ENCODE data around the gene VWF. TPM values are rescaled to one million over a fixed set of nuclear protein-coding genes. Genes with fewer than 3 reads are reported as not detected.
A peak's percentile ranks its signal among the peaks of the same experiment; 100 is the strongest.
"Not testable (repeated sequence)": the region's sequence is repeated elsewhere in the genome, so short reads cannot be mapped to it uniquely, and the experiment has no call there.

Gene VWF
- total and polyA plus RNA-seq, 5 donors from 2014 or later = 1.3 TPM; not detected in 4

DNA sequence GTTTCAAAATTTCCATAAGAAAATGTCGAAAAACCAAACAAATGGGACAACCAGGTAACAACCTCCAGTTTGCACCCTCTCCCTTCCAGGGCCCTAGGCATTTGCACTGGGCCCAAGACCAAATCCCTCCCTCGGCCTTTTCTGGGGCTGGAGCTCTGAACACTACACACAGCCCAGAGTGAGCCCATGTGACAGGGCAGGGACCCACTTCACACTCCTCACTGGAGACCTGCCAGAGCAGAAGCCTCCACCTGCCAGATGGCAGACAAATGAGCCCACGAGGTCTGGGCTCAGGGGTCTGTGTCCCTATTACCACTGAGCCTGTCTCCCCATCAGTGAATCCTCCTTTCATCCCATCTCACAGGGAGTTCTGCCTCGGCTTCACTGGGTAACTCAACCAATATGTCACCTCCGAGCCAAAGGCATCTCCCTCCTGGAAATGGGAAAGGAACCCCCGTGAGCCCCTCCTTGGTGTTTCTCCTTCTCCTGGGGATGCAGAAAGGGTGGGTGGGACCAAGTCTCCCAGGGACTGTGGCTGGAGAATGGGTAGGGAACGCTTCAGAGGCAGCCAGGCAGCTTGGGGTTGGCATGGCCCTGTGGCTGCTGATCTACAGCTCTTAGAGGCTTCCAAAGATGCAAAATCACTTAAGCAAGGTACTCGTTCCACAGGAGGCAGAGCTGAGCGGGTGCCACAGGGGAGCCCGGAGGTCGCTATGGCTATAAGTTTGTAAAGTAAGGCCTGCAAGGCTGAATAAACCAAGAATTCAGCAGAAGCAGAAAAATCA lies 10.6 kb downstream of the VWF start:
- H3K27me3 Mint-ChIP-seq = no peaks in the 10 kb centered on the region
- H3K4me3 Mint-ChIP-seq = no peak overlapping the region
- peaks cover 0 to 9% (median 0%) of the 10 kb centered on the region in 7 donors for H3K9me3 Mint-ChIP-seq
- Histone ChIP-seq H3K27ac (ENCODE audit: insufficient read depth, low read length, poor library complexity, severe bottlenecking) (no peak overlapping the region), H3K36me3 (ENCODE audit: control insufficient read depth, insufficient read depth, low read length) (no peaks in the 10 kb centered on the region), H3K27me3 (ENCODE audit: control insufficient read depth, insufficient read depth, low read length) (no peaks in the 10 kb centered on the region), H3K4me1 (ENCODE audit: control insufficient read depth, insufficient read depth, low read length, poor library complexity, severe bottlenecking) (no peaks in the 10 kb centered on the region), H3K4me3 (ENCODE audit: low read depth, low read length) (no peak overlapping the region), H3K9me3 (ENCODE audit: control insufficient read depth in 2 of 2, low read length in 2 of 2) (no peaks in the 10 kb centered on the region)
- no peaks in the 10 kb centered on the region for H3K36me3 Mint-ChIP-seq
- H3K27ac Mint-ChIP-seq = peak overlapping the region in 1 of 3 donors; percentile 49
- peaks cover 0 to 4% (median 1%) of the 10 kb centered on the region in 4 donors for H3K4me1 Mint-ChIP-seq
- ATAC-seq (ENCODE audit: low read depth in 2 of 2) (no peak), DNase-seq (no peak)

DNA sequence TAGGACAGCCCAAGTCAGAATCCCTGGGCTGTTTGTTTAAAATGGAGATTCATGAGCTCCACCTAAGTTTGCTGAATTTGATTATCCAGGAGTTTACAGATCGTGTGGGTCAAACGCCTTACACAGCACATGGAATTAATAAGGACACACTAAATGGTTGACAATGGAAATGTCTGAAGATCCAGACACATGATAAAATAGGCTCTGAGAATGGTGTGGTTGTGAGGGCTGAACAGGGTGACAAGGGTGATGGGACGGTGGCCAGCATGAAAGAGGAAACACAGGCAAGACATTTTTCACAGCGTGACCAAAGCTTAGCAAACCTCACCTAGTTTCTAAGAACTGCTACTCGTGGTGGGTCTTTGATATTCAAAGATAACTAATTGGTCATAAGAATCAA lies 12.5 kb downstream of the VWF start:
- ATAC-seq (ENCODE audit: low read depth in 2 of 2) (no peak), DNase-seq (no peak)
- Mint-ChIP-seq H3K27ac (peak overlapping the region in 1 of 3 donors; percentile 21), H3K9me3 (peaks cover 0 to 10% (median 0%) of the 10 kb centered on the region in 7 donors), H3K27me3 (no peaks in the 10 kb centered on the region), H3K4me1 (peaks cover 0 to 4% (median under 1%) of the 10 kb centered on the region in 4 donors), H3K36me3 (no peaks in the 10 kb centered on the region), H3K4me3 (no peak overlapping the region)
- Histone ChIP-seq H3K4me3 (ENCODE audit: low read depth, low read length) (no peak overlapping the region), H3K9me3 (ENCODE audit: control insufficient read depth in 2 of 2, low read length in 2 of 2) (no peaks in the 10 kb centered on the region), H3K27ac (ENCODE audit: insufficient read depth, low read length, poor library complexity, severe bottlenecking) (no peak overlapping the region), H3K4me1 (ENCODE audit: control insufficient read depth, insufficient read depth, low read length, poor library complexity, severe bottlenecking) (no peaks in the 10 kb centered on the region), H3K36me3 (ENCODE audit: control insufficient read depth, insufficient read depth, low read length) (no peaks in the 10 kb centered on the region), H3K27me3 (ENCODE audit: control insufficient read depth, insufficient read depth, low read length) (no peaks in the 10 kb centered on the region)

DNA sequence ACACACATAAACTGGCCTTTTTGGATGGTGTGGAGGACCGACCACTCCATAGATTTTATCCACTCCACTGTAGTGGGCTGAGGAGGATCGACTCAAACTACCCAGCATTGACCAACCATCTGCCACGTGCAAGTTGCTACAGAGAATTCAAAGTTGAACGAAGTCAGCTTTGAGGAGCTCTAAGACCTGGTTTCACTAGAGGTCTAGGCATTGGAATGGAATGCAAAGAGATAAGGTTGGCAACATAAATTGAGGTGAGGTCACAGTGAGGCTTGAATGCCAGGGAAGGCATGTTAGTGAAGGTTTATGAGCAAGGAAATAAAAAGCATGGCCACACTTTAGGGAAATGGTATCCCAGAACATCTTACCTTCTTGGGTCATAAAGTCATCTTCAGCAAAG lies 14.5 kb downstream of the VWF start:
- Histone ChIP-seq H3K36me3 (ENCODE audit: control insufficient read depth, insufficient read depth, low read length) (no peaks in the 10 kb centered on the region), H3K4me3 (ENCODE audit: low read depth, low read length) (no peak overlapping the region), H3K27ac (ENCODE audit: insufficient read depth, low read length, poor library complexity, severe bottlenecking) (no peak overlapping the region), H3K27me3 (ENCODE audit: control insufficient read depth, insufficient read depth, low read length) (no peaks in the 10 kb centered on the region), H3K4me1 (ENCODE audit: control insufficient read depth, insufficient read depth, low read length, poor library complexity, severe bottlenecking) (no peaks in the 10 kb centered on the region), H3K9me3 (ENCODE audit: control insufficient read depth in 2 of 2, low read length in 2 of 2) (no peaks in the 10 kb centered on the region)
- peaks cover 0 to 10% (median 0%) of the 10 kb centered on the region in 7 donors for H3K9me3 Mint-ChIP-seq
- H3K27me3 Mint-ChIP-seq = no peaks in the 10 kb centered on the region
- DNase-seq (no peak), ATAC-seq (ENCODE audit: low read depth in 2 of 2) (no peak)
- peaks cover 0 to 4% (median under 1%) of the 10 kb centered on the region in 4 donors for H3K4me1 Mint-ChIP-seq
- H3K36me3 Mint-ChIP-seq = no peaks in the 10 kb centered on the region
- no peak overlapping the region for H3K4me3 Mint-ChIP-seq
- H3K27ac Mint-ChIP-seq = peak overlapping the region in 1 of 3 donors; percentile 5

DNA sequence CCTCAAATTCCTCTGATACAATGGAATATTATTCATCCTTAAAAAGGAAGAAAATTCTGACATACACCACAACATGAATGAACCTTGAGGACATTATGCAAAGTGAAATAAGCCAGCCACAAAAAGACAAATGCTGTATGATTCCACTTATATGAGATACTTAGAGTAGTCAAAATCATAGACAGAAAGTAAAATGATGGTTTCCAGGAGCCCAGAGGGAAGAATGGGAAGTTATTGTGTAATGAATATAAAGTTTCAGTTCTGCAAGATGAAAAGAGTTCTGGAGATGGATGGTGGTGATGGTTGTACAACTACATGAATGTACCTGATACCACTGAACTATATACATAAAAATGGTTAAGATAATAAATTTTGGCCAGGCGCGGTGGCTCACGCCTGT lies 18.3 kb downstream of the VWF start:
- Mint-ChIP-seq H3K27me3 (no peaks in the 10 kb centered on the region), H3K36me3 (no peaks in the 10 kb centered on the region)

DNA sequence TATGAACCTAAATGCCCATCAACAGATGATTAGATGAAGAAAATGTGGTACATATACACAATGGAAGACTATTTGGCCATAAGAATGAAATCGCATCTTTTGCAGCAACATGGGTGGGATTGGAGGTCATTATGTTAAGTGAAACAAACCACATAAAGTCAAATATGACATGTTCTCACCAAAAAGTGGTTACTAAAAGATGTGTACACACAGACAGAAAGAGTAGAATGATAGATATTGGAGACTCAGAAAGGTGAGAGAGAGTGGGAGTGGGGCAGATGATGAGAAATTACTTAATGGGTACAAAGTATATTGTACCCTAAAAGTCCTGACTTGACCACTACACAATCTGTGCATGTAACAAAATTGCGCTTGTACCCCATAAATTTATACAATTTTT lies 19.6 kb downstream of the VWF start:
- no peaks in the 10 kb centered on the region for H3K36me3 Mint-ChIP-seq
- DNase-seq (no peak), ATAC-seq (ENCODE audit: low read depth in 2 of 2) (no peak)
- Histone ChIP-seq H3K4me1 (ENCODE audit: control insufficient read depth, insufficient read depth, low read length, poor library complexity, severe bottlenecking) (no peaks in the 10 kb centered on the region), H3K4me3 (ENCODE audit: low read depth, low read length) (no peak overlapping the region), H3K36me3 (ENCODE audit: control insufficient read depth, insufficient read depth, low read length) (no peaks in the 10 kb centered on the region), H3K27me3 (ENCODE audit: control insufficient read depth, insufficient read depth, low read length) (no peaks in the 10 kb centered on the region), H3K27ac (ENCODE audit: insufficient read depth, low read length, poor library complexity, severe bottlenecking) (no peak overlapping the region), H3K9me3 (ENCODE audit: control insufficient read depth in 2 of 2, low read length in 2 of 2) (no peaks in the 10 kb centered on the region)
- H3K27ac Mint-ChIP-seq = no peak overlapping the region
- H3K9me3 Mint-ChIP-seq = peaks cover 0 to 6% (median 0%) of the 10 kb centered on the region in 7 donors
- H3K27me3 Mint-ChIP-seq = no peaks in the 10 kb centered on the region
- H3K4me3 Mint-ChIP-seq = no peak overlapping the region
- H3K4me1 Mint-ChIP-seq = peaks cover 0 to 10% (median 6%) of the 10 kb centered on the region in 4 donors

More for the DNA sequence above, 18.3 kb downstream of the VWF start:
- DNase-seq (no peak), ATAC-seq (ENCODE audit: low read depth in 2 of 2) (no peak)
- H3K4me1 Mint-ChIP-seq = peaks cover 0 to 10% (median 6%) of the 10 kb centered on the region in 4 donors
- H3K9me3 Mint-ChIP-seq = peaks cover 0 to 10% (median 0%) of the 10 kb centered on the region in 7 donors
- H3K36me3 ChIP-seq (ENCODE audit: control insufficient read depth, insufficient read depth, low read length) = no peaks in the 10 kb centered on the region
- H3K27ac ChIP-seq (ENCODE audit: insufficient read depth, low read length, poor library complexity, severe bottlenecking) = no peak overlapping the region
- H3K27me3 ChIP-seq (ENCODE audit: control insufficient read depth, insufficient read depth, low read length) = no peaks in the 10 kb centered on the region
- H3K4me3 ChIP-seq (ENCODE audit: low read depth, low read length) = no peak overlapping the region
- H3K9me3 ChIP-seq (ENCODE audit: control insufficient read depth in 2 of 2, low read length in 2 of 2) = no peaks in the 10 kb centered on the region
- H3K4me3 Mint-ChIP-seq = no peak overlapping the region
- no peak overlapping the region for H3K27ac Mint-ChIP-seq
- H3K4me1 ChIP-seq (ENCODE audit: control insufficient read depth, insufficient read depth, low read length, poor library complexity, severe bottlenecking) = no peaks in the 10 kb centered on the region

DNA sequence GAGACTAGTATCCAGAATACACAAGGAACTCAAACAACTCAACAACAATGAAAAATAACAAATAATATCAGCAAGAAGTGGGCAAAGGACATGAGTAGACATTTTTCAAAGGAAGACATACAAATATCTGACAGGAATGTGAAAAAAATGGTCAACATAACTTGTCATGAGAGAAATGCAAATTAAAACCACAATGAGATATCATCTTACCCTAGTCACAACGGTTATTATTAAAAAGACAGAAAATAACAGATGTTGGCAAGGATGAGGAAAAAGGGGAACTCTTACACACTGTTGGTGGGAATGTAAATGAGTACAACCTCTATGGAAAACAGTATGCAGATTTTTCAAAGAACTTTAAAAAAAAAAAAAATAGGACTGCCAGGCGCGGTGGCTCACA lies 20.4 kb downstream of the VWF start:
- no peaks in the 10 kb centered on the region for H3K4me1 ChIP-seq (ENCODE audit: control insufficient read depth, insufficient read depth, low read length, poor library complexity, severe bottlenecking)
- Mint-ChIP-seq H3K9me3 (peaks cover 0 to 3% (median 0%) of the 10 kb centered on the region in 7 donors), H3K36me3 (no peaks in the 10 kb centered on the region), H3K4me1 (peaks cover 0 to 10% (median 6%) of the 10 kb centered on the region in 4 donors), H3K27me3 (no peaks in the 10 kb centered on the region), H3K27ac (peak overlapping the region in 1 of 3 donors; percentile 8), H3K4me3 (no peak overlapping the region)
- H3K9me3 ChIP-seq (ENCODE audit: control insufficient read depth in 2 of 2, low read length in 2 of 2) = no peaks in the 10 kb centered on the region
- ATAC-seq (ENCODE audit: low read depth in 2 of 2) (no peak), DNase-seq (no peak)
- H3K27ac ChIP-seq (ENCODE audit: insufficient read depth, low read length, poor library complexity, severe bottlenecking) = no peak overlapping the region
- H3K4me3 ChIP-seq (ENCODE audit: low read depth, low read length) = no peak overlapping the region
- H3K36me3 ChIP-seq (ENCODE audit: control insufficient read depth, insufficient read depth, low read length) = no peaks in the 10 kb centered on the region
- no peaks in the 10 kb centered on the region for H3K27me3 ChIP-seq (ENCODE audit: control insufficient read depth, insufficient read depth, low read length)

DNA sequence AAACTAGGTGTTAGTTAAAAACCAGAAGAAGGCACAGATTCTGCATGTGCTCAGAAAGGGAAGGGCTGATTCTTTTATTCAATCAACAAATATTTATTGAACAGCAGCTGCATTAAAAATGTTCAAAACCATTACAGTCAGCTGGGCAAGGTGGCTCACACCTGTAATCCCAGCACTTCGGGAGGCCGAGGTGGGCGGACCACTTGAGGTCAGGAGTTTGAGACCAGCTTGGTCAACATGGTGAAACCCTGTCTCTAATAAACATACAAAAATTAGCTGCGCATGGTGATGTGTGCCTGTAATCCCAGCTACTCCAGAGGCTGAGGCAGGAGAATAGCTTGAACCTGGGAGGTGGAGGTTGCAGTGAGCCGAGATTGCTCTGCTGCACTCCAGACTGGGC lies 22.4 kb downstream of the VWF start:
- ATAC-seq (ENCODE audit: low read depth in 2 of 2); H3K4me1 ChIP-seq (ENCODE audit: control insufficient read depth, insufficient read depth, low read length, poor library complexity, severe bottlenecking); H3K9me3 Mint-ChIP-seq; H3K9me3 ChIP-seq (ENCODE audit: control insufficient read depth in 2 of 2, low read length in 2 of 2); H3K36me3 Mint-ChIP-seq; H3K4me3 Mint-ChIP-seq; H3K27ac Mint-ChIP-seq; H3K27me3 ChIP-seq (ENCODE audit: control insufficient read depth, insufficient read depth, low read length); H3K36me3 ChIP-seq (ENCODE audit: control insufficient read depth, insufficient read depth, low read length); H3K27me3 Mint-ChIP-seq; H3K4me3 ChIP-seq (ENCODE audit: low read depth, low read length); H3K27ac ChIP-seq (ENCODE audit: insufficient read depth, low read length, poor library complexity, severe bottlenecking); DNase-seq: not testable (repeated sequence)
- H3K4me1 Mint-ChIP-seq = peaks cover 0 to 10% (median 6%) of the 10 kb centered on the region in 4 donors

DNA sequence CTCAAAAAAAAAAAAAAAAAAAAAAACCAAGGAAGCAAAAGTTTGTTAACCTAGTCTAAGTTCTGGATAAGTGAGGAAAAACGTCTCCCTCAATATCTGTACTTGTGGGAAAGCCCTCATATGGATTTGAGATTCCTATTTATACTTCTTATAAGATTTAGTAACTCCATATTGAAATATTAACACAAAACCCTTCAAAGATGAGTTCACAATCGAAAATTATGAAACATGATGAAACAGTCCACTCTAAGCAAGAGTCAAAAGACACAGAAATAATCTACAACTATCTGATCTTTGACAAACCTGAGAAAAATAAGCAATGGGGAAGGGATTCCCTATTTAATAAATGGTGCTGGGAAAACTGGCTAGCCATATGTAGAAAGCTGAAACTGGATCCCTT lies 25.2 kb downstream of the VWF start:
- DNase-seq (no peak), ATAC-seq (ENCODE audit: low read depth in 2 of 2) (no peak)
- Histone ChIP-seq H3K27ac (ENCODE audit: insufficient read depth, low read length, poor library complexity, severe bottlenecking) (no peak overlapping the region), H3K27me3 (ENCODE audit: control insufficient read depth, insufficient read depth, low read length) (peaks cover 4% of the 10 kb centered on the region), H3K9me3 (ENCODE audit: control insufficient read depth in 2 of 2, low read length in 2 of 2) (no peaks in the 10 kb centered on the region), H3K36me3 (ENCODE audit: control insufficient read depth, insufficient read depth, low read length) (no peaks in the 10 kb centered on the region), H3K4me3 (ENCODE audit: low read depth, low read length) (no peak overlapping the region), H3K4me1 (ENCODE audit: control insufficient read depth, insufficient read depth, low read length, poor library complexity, severe bottlenecking) (no peaks in the 10 kb centered on the region)
- Mint-ChIP-seq H3K4me3 (no peak overlapping the region), H3K9me3 (peaks cover 0 to 3% (median 0%) of the 10 kb centered on the region in 7 donors), H3K4me1 (peaks cover 0 to 8% (median 6%) of the 10 kb centered on the region in 4 donors), H3K27me3 (peaks cover 11% of the 10 kb centered on the region), H3K36me3 (no peaks in the 10 kb centered on the region), H3K27ac (no peak overlapping the region)

Measured in CD4-positive, CD25-positive, alpha-beta regulatory T cell (primary cell).